Fibroblast of the aortic adventitia (primary cell): Measurements from ENCODE around the gene CDH12. TPM values are rescaled to one million over a fixed set of nuclear protein-coding genes. Genes with fewer than 3 reads are reported as not detected.
"Not testable (repeated sequence)": the region's sequence is repeated elsewhere in the genome, so short reads cannot be mapped to it uniquely, and the experiment has no call there.

Experiments
- DNase-seq: peaks from one replicate; pipeline ENCODE4 v3.0.0-alpha.2; 2010; ENCODE audit warnings: low read depth
- H3K4me3 ChIP-seq: 2 replicates; pipeline ENCODE4 v1.5.1; 2011; ENCODE audit warnings: low read depth, mild to moderate bottlenecking, control low read depth, low read length, moderate library complexity
- CTCF ChIP-seq: IDR thresholded peaks from 2 replicates; pipeline ENCODE4 v1.5.1; 2011; ENCODE audit warnings: mild to moderate bottlenecking, low read length, control low read depth, inconsistent platforms; ENCODE audit not compliant: insufficient read depth
- total RNA-seq: library from RNA; depleted of rRNA; stranded (reverse); fragments of >200 nt; gene quantifications from 2 replicates; pipeline ENCODE4 v1.2.3, GENCODE V29; 2012; ENCODE audit warnings: low replicate concordance

The CDH12 gene
- total RNA-seq, 1 donor = 0.09 TPM

DNA sequence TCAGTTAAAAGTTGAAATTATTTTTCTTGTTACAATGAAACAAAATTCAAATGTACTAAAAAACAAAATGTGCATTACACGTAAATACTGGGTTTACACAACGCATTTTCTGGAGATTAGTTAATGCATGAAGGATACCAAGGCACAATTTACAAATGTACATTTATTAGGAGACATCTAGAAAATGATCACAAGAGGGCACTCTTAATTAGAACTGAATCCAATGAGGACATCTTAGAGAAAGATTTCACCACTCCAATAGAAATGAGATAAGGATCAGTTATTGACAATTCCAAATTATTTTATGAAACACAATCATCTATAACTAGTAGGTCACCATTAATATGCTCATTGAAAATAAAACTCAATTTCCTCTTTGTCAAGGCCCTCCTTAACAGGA lies 36.6 kb upstream of the CDH12 start:
- TF ChIP-seq CTCF = no peak
- no peak overlapping the region for H3K4me3 ChIP-seq
- DNase-seq = no peak

DNA sequence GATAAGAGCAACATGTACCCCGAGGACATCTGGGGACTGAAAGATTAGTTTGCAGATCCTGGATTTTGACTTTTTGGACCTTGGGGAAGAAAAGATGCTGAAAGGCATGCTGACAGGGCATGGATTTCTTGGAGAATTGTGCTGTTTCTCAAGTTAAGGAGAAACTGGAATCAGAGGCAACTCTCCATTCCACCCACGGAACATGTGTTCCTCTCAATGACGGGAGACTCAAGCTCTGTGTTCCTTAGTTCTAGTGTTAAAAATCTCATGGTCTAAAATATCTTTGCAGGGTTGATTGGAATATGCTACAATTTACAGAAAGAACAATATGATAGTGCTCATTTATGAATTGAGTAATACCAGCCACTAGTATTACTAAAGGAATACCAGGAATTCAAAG lies 34.4 kb upstream of the CDH12 start:
- TF ChIP-seq CTCF = no peak
- no peak overlapping the region for H3K4me3 ChIP-seq
- no peak for DNase-seq

DNA sequence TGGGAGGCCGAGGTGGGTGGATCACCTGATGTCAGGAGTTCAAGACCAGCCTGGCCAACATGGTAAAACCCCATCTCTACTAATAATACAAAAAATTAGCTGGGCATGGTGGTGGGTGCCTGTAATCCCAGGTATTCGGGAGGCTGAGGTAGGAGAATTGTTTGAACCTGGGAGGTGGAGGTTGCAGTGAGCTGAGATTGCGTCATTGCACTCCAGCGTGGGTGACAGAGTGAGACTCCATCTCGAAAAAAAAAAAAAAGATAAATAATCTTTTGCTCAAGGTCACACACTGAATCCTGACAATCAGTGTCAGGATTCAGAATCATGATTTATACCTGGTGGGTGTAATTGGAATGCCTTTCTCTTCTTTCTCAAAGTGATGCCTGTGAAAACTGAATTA lies 5.8 kb upstream of the CDH12 start:
- H3K4me3 ChIP-seq, DNase-seq: not testable (repeated sequence)

- H3K4me3 ChIP-seq = no peak overlapping the region
- DNase-seq = no peak
- TF ChIP-seq CTCF = no peak
Observed at GRCh38 chr5:22855824-22856223, 2.7 kb upstream of the CDH12 start.

GRCh38 chr5:22850981-22851380 lies 2.2 kb downstream of the CDH12 start:
- no peak for TF ChIP-seq CTCF
- no peak overlapping the region for H3K4me3 ChIP-seq
- DNase-seq = no peak

- no peak overlapping the region for H3K4me3 ChIP-seq
- TF ChIP-seq CTCF = no peak
- no peak for DNase-seq
Observed at GRCh38 chr5:22846693-22847092, 6.5 kb downstream of the CDH12 start.

GRCh38 chr5:22844636-22845035 lies 8.5 kb downstream of the CDH12 start:
- no peak for TF ChIP-seq CTCF
- H3K4me3 ChIP-seq = no peak overlapping the region
- no peak for DNase-seq
